ENCODE results near the gene PYGB.

Gene PYGB

GRCh38 chr20:25314497-25315417 is 66.9 kb downstream of the PYGB start:
- no peak for ATAC-seq
- TF ChIP-seq OSR1 (CRISPR knock-in tag; IDR thresholded peaks at IDR 0.05) (no peak), POU6F1 (CRISPR knock-in tag; IDR thresholded peaks at IDR 0.05; ENCODE audit: borderline replicate concordance, low read depth) (no peak), TOX (CRISPR knock-in tag; IDR thresholded peaks at IDR 0.05; ENCODE audit: borderline replicate concordance) (no peak), ZNF565 (CRISPR knock-in tag; conservative IDR thresholded peaks at IDR 0.05; ENCODE audit: low read depth) (no peak), TCF4 (CRISPR knock-in tag; IDR thresholded peaks at IDR 0.05; ENCODE audit: borderline replicate concordance) (no peak), ZC3H10 (CRISPR knock-in tag; IDR thresholded peaks at IDR 0.05) (no peak), ZFP30 (CRISPR knock-in tag; IDR thresholded peaks at IDR 0.05) (no peak), ZNF70 (CRISPR knock-in tag; IDR thresholded peaks at IDR 0.05) (no peak), ZFP3 (CRISPR knock-in tag; IDR thresholded peaks at IDR 0.05) (no peak), GLIS3 (CRISPR knock-in tag; IDR thresholded peaks at IDR 0.05) (no peak), CSDC2 (CRISPR knock-in tag; IDR thresholded peaks at IDR 0.05) (no peak), ARNTL (CRISPR knock-in tag; IDR thresholded peaks at IDR 0.05; ENCODE audit: borderline replicate concordance, low read depth) (no peak), ESRRG (CRISPR knock-in tag; IDR thresholded peaks at IDR 0.05) (no peak)
- TF ChIP-seq, protein P1, sequence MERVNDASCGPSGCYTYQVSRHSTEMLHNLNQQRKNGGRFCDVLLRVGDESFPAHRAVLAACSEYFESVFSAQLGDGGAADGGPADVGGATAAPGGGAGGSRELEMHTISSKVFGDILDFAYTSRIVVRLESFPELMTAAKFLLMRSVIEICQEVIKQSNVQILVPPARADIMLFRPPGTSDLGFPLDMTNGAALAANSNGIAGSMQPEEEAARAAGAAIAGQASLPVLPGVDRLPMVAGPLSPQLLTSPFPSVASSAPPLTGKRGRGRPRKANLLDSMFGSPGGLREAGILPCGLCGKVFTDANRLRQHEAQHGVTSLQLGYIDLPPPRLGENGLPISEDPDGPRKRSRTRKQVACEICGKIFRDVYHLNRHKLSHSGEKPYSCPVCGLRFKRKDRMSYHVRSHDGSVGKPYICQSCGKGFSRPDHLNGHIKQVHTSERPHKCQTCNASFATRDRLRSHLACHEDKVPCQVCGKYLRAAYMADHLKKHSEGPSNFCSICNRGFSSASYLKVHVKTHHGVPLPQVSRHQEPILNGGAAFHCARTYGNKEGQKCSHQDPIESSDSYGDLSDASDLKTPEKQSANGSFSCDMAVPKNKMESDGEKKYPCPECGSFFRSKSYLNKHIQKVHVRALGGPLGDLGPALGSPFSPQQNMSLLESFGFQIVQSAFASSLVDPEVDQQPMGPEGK (CRISPR knock-in tag; IDR thresholded peaks at IDR 0.05; ENCODE audit: borderline replicate concordance): no peak
- TF ChIP-seq, protein P2, sequence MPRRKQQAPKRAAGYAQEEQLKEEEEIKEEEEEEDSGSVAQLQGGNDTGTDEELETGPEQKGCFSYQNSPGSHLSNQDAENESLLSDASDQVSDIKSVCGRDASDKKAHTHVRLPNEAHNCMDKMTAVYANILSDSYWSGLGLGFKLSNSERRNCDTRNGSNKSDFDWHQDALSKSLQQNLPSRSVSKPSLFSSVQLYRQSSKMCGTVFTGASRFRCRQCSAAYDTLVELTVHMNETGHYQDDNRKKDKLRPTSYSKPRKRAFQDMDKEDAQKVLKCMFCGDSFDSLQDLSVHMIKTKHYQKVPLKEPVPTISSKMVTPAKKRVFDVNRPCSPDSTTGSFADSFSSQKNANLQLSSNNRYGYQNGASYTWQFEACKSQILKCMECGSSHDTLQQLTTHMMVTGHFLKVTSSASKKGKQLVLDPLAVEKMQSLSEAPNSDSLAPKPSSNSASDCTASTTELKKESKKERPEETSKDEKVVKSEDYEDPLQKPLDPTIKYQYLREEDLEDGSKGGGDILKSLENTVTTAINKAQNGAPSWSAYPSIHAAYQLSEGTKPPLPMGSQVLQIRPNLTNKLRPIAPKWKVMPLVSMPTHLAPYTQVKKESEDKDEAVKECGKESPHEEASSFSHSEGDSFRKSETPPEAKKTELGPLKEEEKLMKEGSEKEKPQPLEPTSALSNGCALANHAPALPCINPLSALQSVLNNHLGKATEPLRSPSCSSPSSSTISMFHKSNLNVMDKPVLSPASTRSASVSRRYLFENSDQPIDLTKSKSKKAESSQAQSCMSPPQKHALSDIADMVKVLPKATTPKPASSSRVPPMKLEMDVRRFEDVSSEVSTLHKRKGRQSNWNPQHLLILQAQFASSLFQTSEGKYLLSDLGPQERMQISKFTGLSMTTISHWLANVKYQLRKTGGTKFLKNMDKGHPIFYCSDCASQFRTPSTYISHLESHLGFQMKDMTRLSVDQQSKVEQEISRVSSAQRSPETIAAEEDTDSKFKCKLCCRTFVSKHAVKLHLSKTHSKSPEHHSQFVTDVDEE (CRISPR knock-in tag; IDR thresholded peaks at IDR 0.05): no peak

- peak; percentile 66 for ATAC-seq
- TF ChIP-seq BACH2 (CRISPR knock-in tag; IDR thresholded peaks at IDR 0.05; ENCODE audit: borderline replicate concordance): no peak
- TF ChIP-seq, protein P1 (CRISPR knock-in tag; IDR thresholded peaks at IDR 0.05; ENCODE audit: borderline replicate concordance): peak; percentile 71; the same call in 1 of the 2 replicates
Measured at GRCh38 chr20:25315418-25316210, 67.7 kb downstream of the PYGB start.

GRCh38 chr20:25316506-25317190 is 68.8 kb downstream of the PYGB start:
- ATAC-seq: no peak
- TF ChIP-seq RARB (CRISPR knock-in tag; IDR thresholded peaks at IDR 0.05): no peak
- TF ChIP-seq BACH2 (CRISPR knock-in tag; IDR thresholded peaks at IDR 0.05; ENCODE audit: borderline replicate concordance): no peak
- TF ChIP-seq ISL1 (CRISPR knock-in tag; IDR thresholded peaks at IDR 0.05): no peak
- TF ChIP-seq, protein P1 (CRISPR knock-in tag; IDR thresholded peaks at IDR 0.05; ENCODE audit: borderline replicate concordance): no peak
